Heart left ventricle (tissue), 16 donors: ENCODE measurements around the gene ZNF346. TPM values are rescaled to one million over a fixed set of nuclear protein-coding genes. Genes with fewer than 3 reads are reported as not detected.
A peak's percentile ranks its signal among the peaks of the same experiment; 100 is the strongest.

ENCODE experiments used
- ATAC-seq, 4 donors: fragments of 200-7000 bp; cut with Tn5 transposase; one replicate each; pipeline ENCODE4 v1.9.1; 2020 to 2022; ENCODE audit warnings: moderate library complexity in 4 of 4, mild to moderate bottlenecking in 3 of 4, moderate number of reproducible peaks in 1 of 4
- DNase-seq, 5 donors: peaks; one replicate each; pipeline ENCODE4 v3.0.0-alpha.2; 2020
- H3K27ac ChIP-seq, 12 donors: fragments of 200-600 bp; sonication (generic) in 4 of 12; one replicate each; pipeline versions ENCODE4 v1.5.0 to v1.8.0; 2016 to 2022; ENCODE audit warnings: mild to moderate bottlenecking in 2 of 12
- H3K27me3 ChIP-seq, 9 donors: fragments of 200-600 bp; sonication (generic) in 2 of 9; one replicate each; pipeline versions ENCODE4 v1.5.1 to v1.8.0; 2016 to 2022; ENCODE audit warnings: mild to moderate bottlenecking in 3 of 9
- H3K36me3 ChIP-seq, 9 donors: fragments of 200-600 bp; sonication (generic) in 2 of 9; one replicate each; pipeline versions ENCODE4 v1.5.0 to v1.8.0; 2018 to 2022; ENCODE audit warnings: mild to moderate bottlenecking in 2 of 9
- H3K4me1 ChIP-seq, 12 donors: fragments of 200-600 bp; sonication (generic) in 4 of 12; one replicate each; pipeline versions ENCODE4 v1.5.0 to v1.8.0; 2016 to 2022; ENCODE audit warnings: mild to moderate bottlenecking in 3 of 12
- H3K4me3 ChIP-seq, 12 donors: fragments of 200-600 bp; sonication (generic) in 4 of 12; one replicate each; pipeline versions ENCODE4 v1.5.0 to v1.8.0; 2017 to 2022; ENCODE audit warnings: mild to moderate bottlenecking in 9 of 12, moderate library complexity in 4 of 12
- H3K9me3 ChIP-seq, 12 donors: fragments of 200-600 bp; sonication (generic) in 4 of 12; one replicate each; pipeline versions ENCODE4 v1.5.0 to v1.8.0; 2016 to 2022; ENCODE audit warnings: mild to moderate bottlenecking in 1 of 12
- POLR2A ChIP-seq, 2 donors: fragments of 450-650 bp; IDR thresholded peaks; one replicate each; pipeline ENCODE4 v1.6.1; 2017; ENCODE audit warnings: antibody characterized with exemption in 2 of 2, mild to moderate bottlenecking in 2 of 2, moderate library complexity in 2 of 2
- WGBS, 4 donors: extraction: QIAGEN DNeasy Blood & Tissue Kit in 2 of 4; methylation state at CpG; one replicate each; pipeline versions ENCODE4 v1.1.5 to v1.1.7; 2013 to 2018; 5-methylcytosine and 5-hydroxymethylcytosine counted together
- intact Hi-C, 10 donors: fragments of 100-400 bp; cut with DNase I; formaldehyde crosslinking; loops; one replicate each; pipeline versions ENCODE4 v1.11.1 to v1.14.2; 2022
- polyA plus RNA-seq, 2 donors: library from polyadenylated mRNA; stranded (reverse); fragments of 200-250 nt; gene quantifications; one replicate each; pipeline ENCODE4 v1.2.3, GENCODE V29; 2013
- total RNA-seq, 9 donors: library from RNA; depleted of rRNA in 2 of 9; stranded (reverse); fragments of >200 nt in 2 of 9; fragmentation: NEBNext Ultra II Directional in 3 of 9; extraction: Animal tissue kit (Norgen Biotek cat#: 25700) in 3 of 9; gene quantifications; one replicate each; pipeline versions ENCODE4 v1.1.0 to v1.2.4, GENCODE V29; 2016 to 2023
- TF ChIP-seq, protein P1 (sequence below), 12 donors: fragments of 200-600 bp; sonication (generic) in 4 of 12; IDR thresholded peaks; one replicate each; pipeline versions ENCODE4 v1.5.0 to v1.8.0; 2018 to 2022; ENCODE audit warnings: antibody characterized with exemption in 12 of 12, mild to moderate bottlenecking in 5 of 12
- donor health status: ischemic (EF 13 %, LVEDD 7.1; RV severe dilation, severe dysfunction).
- donor health status: healthy with polysubstance abuse.
- donor health status: DM: no; HTN: yes; CAD: no.
- donor health status: DM: no; HTN: no; CAD: no.
- donor health status: ischemic (EF 25% LVEDD 6.9; RV normal size, moderate dysfunction).
- donor health status: ischemic (EF 25% LVEDD 5.7; RV mildly dilated, moderate dysfunction).
- donor health status: healthy.
- donor health status: DM: yes; HTN: yes; CAD: no.
- donor health status: ischemic (EF 35%, LVEDD 5.7; RV mildly dilated, moderate dysfunction).
- donor health status: nonischemic (EF 11% LVEDD 7.7; RV severe dilation, severe dysfunction).
- donor health status: DM: yes; HTN: yes; CAD: no.
- donor health status: PGD.
- donor health status: ischemic (EF 29% LVEDD 5.4; RV normal size, mild dysfunction).
- donor health status: nonischemic (EF 23%, LVEDD 6.1; RV moderate dilation, normal function).

The ZNF346 gene
- total and polyA plus RNA-seq, 11 donors = 4.4 to 11.9 (median 7.5) TPM

- H3K4me3 ChIP-seq = no peak overlapping the region
- ATAC-seq (peak; percentile 54 to 85 (median 78)), DNase-seq (peak in 3 of 5 donors; percentile 56 to 73 (median 61))
- intact Hi-C loops = loop anchor here (1.0 to 5.0 kb wide), 4 partner anchors 39 to 41 kb away; no protein-coding TSS in a partner anchor
- H3K36me3 ChIP-seq = peaks cover 0 to 4% (median 0%) of the 10 kb centered on the region in 9 donors
- H3K27ac ChIP-seq = no peak overlapping the region
- H3K4me1 ChIP-seq = peaks cover 0 to 5% (median 0%) of the 10 kb centered on the region in 12 donors
- TF ChIP-seq, protein P1, sequence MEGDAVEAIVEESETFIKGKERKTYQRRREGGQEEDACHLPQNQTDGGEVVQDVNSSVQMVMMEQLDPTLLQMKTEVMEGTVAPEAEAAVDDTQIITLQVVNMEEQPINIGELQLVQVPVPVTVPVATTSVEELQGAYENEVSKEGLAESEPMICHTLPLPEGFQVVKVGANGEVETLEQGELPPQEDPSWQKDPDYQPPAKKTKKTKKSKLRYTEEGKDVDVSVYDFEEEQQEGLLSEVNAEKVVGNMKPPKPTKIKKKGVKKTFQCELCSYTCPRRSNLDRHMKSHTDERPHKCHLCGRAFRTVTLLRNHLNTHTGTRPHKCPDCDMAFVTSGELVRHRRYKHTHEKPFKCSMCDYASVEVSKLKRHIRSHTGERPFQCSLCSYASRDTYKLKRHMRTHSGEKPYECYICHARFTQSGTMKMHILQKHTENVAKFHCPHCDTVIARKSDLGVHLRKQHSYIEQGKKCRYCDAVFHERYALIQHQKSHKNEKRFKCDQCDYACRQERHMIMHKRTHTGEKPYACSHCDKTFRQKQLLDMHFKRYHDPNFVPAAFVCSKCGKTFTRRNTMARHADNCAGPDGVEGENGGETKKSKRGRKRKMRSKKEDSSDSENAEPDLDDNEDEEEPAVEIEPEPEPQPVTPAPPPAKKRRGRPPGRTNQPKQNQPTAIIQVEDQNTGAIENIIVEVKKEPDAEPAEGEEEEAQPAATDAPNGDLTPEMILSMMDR (IDR thresholded peaks at IDR 0.05) = peak; percentile 79 to 91 (median 87)
- TF ChIP-seq POLR2A (IDR thresholded peaks at IDR 0.05) = no peak
- H3K9me3 ChIP-seq = no peaks in the 10 kb centered on the region
- WGBS, 4 donors = 19 to 22% (median 21%) methylated on average over 5 to 6 of the region's 6 CpGs
- H3K27me3 ChIP-seq = no peaks in the 10 kb centered on the region
These were observed 49.3 kb downstream of the ZNF346 start for GRCh38 chr5:177071666-177072385.

DNA sequence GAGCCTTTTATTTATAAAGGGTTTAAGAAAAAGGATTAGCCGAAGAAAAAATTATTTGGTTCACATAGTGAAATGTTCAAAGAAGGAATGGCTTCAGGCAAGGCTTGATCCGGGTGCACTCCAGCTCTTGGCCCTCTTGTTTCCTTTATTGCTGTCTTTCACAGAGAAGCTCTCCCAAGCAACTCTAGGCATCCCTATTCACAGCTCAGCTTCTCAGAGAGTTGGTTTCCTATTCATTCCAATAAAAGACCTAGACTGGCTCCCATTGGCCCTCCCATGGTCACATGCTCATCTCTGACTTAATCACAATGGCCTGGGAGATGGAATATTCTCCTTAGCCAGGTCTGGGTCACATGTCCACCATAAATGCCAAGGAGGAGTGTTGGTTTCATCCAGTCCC, 54.8 kb downstream of the ZNF346 start:
- ATAC-seq (peak in 1 of 4 donors; percentile 27), DNase-seq (peak in 1 of 5 donors; percentile 3)
- H3K4me1 ChIP-seq = no peaks in the 10 kb centered on the region
- H3K9me3 ChIP-seq = no peaks in the 10 kb centered on the region
- no peaks in the 10 kb centered on the region for H3K36me3 ChIP-seq
- no peak overlapping the region for H3K27ac ChIP-seq
- WGBS, 4 donors = 93 to 97% (median 97%) methylated on average over 2 of the region's 2 CpGs
- TF ChIP-seq, protein P1 (IDR thresholded peaks at IDR 0.05) = no peak
- TF ChIP-seq POLR2A (IDR thresholded peaks at IDR 0.05) = no peak
- H3K27me3 ChIP-seq = peaks cover 0 to 3% (median 0%) of the 10 kb centered on the region in 9 donors
- no peak overlapping the region for H3K4me3 ChIP-seq
- intact Hi-C loops = no loop called here

DNA sequence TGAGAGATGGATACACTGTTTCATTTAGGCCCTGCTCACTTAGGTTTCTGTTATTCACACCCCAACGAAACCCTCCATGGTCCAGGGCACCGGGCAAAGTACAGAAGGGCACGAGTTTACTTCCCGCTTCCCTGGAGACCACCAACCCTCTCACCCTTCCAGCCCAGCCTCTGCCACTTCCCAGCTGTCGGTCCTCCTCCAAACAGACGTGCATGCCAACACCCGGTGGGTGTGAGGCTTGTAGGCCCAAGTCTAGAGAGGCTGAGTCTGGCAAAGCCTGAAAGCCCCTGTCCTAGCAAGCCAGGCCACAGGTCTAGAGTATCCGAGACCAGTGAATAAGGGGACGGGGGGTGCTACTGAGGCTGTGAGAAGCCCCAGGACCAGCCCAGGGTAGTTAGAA, 57.1 kb downstream of the ZNF346 start:
- Histone ChIP-seq H3K27ac (no peak overlapping the region), H3K9me3 (no peaks in the 10 kb centered on the region), H3K27me3 (peaks cover 0 to 9% (median 4%) of the 10 kb centered on the region in 9 donors), H3K36me3 (no peaks in the 10 kb centered on the region), H3K4me3 (no peak overlapping the region), H3K4me1 (no peaks in the 10 kb centered on the region)
- ATAC-seq = no peak
- no peak for DNase-seq
- intact Hi-C loops = no loop called here
- WGBS, 4 donors = 77 to 89% (median 82%) methylated on average over 9 of the region's 9 CpGs
- TF ChIP-seq, protein P1 (IDR thresholded peaks at IDR 0.05) = no peak
- no peak for TF ChIP-seq POLR2A (IDR thresholded peaks at IDR 0.05)

DNA sequence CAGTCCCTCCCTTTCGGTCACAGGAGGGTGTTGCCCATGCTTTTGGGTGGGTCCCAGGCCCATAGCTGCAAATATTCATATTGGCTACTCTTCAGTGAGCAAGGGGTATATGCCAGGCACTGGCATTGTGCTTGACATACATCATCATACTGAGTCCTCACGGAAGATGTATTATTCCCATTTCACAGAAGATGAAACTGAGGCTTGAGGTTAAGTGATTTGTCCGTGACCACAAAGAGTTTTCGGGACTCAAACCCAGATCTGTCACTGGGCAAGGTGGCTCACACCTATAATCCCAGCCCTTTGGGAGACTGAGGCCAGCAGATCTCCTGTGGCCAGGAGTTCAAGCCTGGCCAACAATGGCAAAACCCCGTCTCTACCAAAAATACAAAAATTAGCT, 57.8 kb downstream of the ZNF346 start:
- DNase-seq (no peak), ATAC-seq (no peak)
- Histone ChIP-seq H3K36me3 (no peaks in the 10 kb centered on the region), H3K4me3 (no peak overlapping the region), H3K27me3 (peaks cover 0 to 15% (median 4%) of the 10 kb centered on the region in 9 donors), H3K4me1 (no peaks in the 10 kb centered on the region), H3K9me3 (no peaks in the 10 kb centered on the region), H3K27ac (no peak overlapping the region)
- 84 to 96% (median 93%) methylated on average over 5 of the region's 5 CpGs for WGBS, 4 donors
- TF ChIP-seq POLR2A (IDR thresholded peaks at IDR 0.05) = no peak
- TF ChIP-seq, protein P1 (IDR thresholded peaks at IDR 0.05) = no peak
- intact Hi-C loops = no loop called here
